SK-N-MC (cell line): ENCODE results near the gene CPXM2.

ENCODE experiments used
- DNase-seq: peaks from one replicate; pipeline ENCODE4 v3.0.0-alpha.2; 2011; ENCODE audit warnings: low read depth, low spot score
- H3K27ac ChIP-seq: fragments of 200-600 bp; sonication (generic); 2 replicates; pipeline ENCODE4 v1.5.1; 2016; ENCODE audit warnings: mixed run types
- H3K36me3 ChIP-seq: fragments of 200-600 bp; sonication (generic); 2 replicates; pipeline ENCODE4 v1.6.1; 2017; ENCODE audit warnings: antibody characterized with exemption, low read length, mixed read lengths; ENCODE audit not compliant: insufficient read depth
- H3K4me3 ChIP-seq: fragments of 200-600 bp; sonication (generic); 2 replicates; pipeline ENCODE4 v1.5.1; 2016
- H3K9ac ChIP-seq: fragments of 200-600 bp; sonication (generic); 2 replicates; pipeline ENCODE4 v1.8.0; 2017; ENCODE audit warnings: mixed run types, mixed read lengths; ENCODE audit not compliant: insufficient read length
- H3K9me3 ChIP-seq: fragments of 200-600 bp; sonication (generic); 2 replicates; pipeline ENCODE4 v1.6.1; 2017; ENCODE audit warnings: low read depth, mild to moderate bottlenecking, antibody characterized with exemption, low read length, moderate library complexity, mixed read lengths
- EZH2 ChIP-seq: fragments of 200-600 bp; sonication (generic); IDR thresholded peaks from one replicate; pipeline ENCODE4 v1.6.1; 2017; ENCODE audit warnings: antibody characterized with exemption
- FOXP2 ChIP-seq: optimal IDR thresholded peaks from 2 replicates; pipeline ENCODE3; 2011; ENCODE audit warnings: mild to moderate bottlenecking, moderate library complexity; ENCODE audit not compliant: insufficient read depth; ENCODE audit errors: extremely low read length, control extremely low read depth
- POLR2AphosphoS5 ChIP-seq: IDR thresholded peaks from 2 replicates; pipeline ENCODE4 v1.6.1; 2012; ENCODE audit warnings: mild to moderate bottlenecking, low read depth, low read length, borderline replicate concordance

Gene CPXM2

GRCh38 chr10:123860856-123861255, 30.8 kb downstream of the CPXM2 start:
- Histone ChIP-seq H3K4me3 (no peak overlapping the region), H3K9me3 (no peaks in the 10 kb centered on the region)
- TF ChIP-seq FOXP2 = no peak
- TF ChIP-seq POLR2AphosphoS5 = no peak
- TF ChIP-seq EZH2 = no peak

GRCh38 chr10:123860209-123860608, 31.4 kb downstream of the CPXM2 start:
- H3K9me3 ChIP-seq = no peaks in the 10 kb centered on the region
- no peak overlapping the region for H3K9ac ChIP-seq
- TF ChIP-seq EZH2 = no peak
- no peak for TF ChIP-seq FOXP2
- TF ChIP-seq POLR2AphosphoS5 = no peak
- no peak overlapping the region for H3K4me3 ChIP-seq
- H3K27ac ChIP-seq = no peak overlapping the region
- H3K36me3 ChIP-seq = no peaks in the 10 kb centered on the region
- no peak for DNase-seq

More at GRCh38 chr10:123860856-123861255, 30.8 kb downstream of the CPXM2 start:
- Histone ChIP-seq H3K27ac (no peak overlapping the region), H3K36me3 (no peaks in the 10 kb centered on the region), H3K9ac (no peak overlapping the region)
- no peak for DNase-seq

- H3K4me3 ChIP-seq = no peak overlapping the region
- no peak for TF ChIP-seq POLR2AphosphoS5
- TF ChIP-seq EZH2 = no peak
- no peak for TF ChIP-seq FOXP2
- H3K27ac ChIP-seq = no peak overlapping the region
- no peaks in the 10 kb centered on the region for H3K36me3 ChIP-seq
- no peaks in the 10 kb centered on the region for H3K9me3 ChIP-seq
- H3K9ac ChIP-seq = no peak overlapping the region
- no peak for DNase-seq
Observed at GRCh38 chr10:123859653-123860050, 32.0 kb downstream of the CPXM2 start.

GRCh38 chr10:123858907-123859652, 32.5 kb downstream of the CPXM2 start:
- Histone ChIP-seq H3K36me3 (no peaks in the 10 kb centered on the region), H3K27ac (no peak overlapping the region), H3K9ac (no peak overlapping the region), H3K4me3 (no peak overlapping the region), H3K9me3 (no peaks in the 10 kb centered on the region)
- TF ChIP-seq EZH2 = no peak
- TF ChIP-seq POLR2AphosphoS5 = no peak
- TF ChIP-seq FOXP2 = no peak
- no peak for DNase-seq

GRCh38 chr10:123858077-123858681, 33.4 kb downstream of the CPXM2 start:
- DNase-seq = no peak
- H3K9ac ChIP-seq = no peak overlapping the region

GRCh38 chr10:123857616-123858015, 34.0 kb downstream of the CPXM2 start:
- DNase-seq = no peak
- H3K36me3 ChIP-seq = no peaks in the 10 kb centered on the region
- H3K27ac ChIP-seq = no peak overlapping the region
- no peaks in the 10 kb centered on the region for H3K9me3 ChIP-seq
- TF ChIP-seq POLR2AphosphoS5 = no peak
- TF ChIP-seq FOXP2 = no peak
- TF ChIP-seq EZH2 = no peak
- H3K4me3 ChIP-seq = no peak overlapping the region
- H3K9ac ChIP-seq = no peak overlapping the region

More at GRCh38 chr10:123858077-123858681, 33.4 kb downstream of the CPXM2 start:
- Histone ChIP-seq H3K9me3 (no peaks in the 10 kb centered on the region), H3K36me3 (no peaks in the 10 kb centered on the region), H3K4me3 (no peak overlapping the region), H3K27ac (no peak overlapping the region)
- TF ChIP-seq EZH2 = no peak
- TF ChIP-seq FOXP2 = no peak
- TF ChIP-seq POLR2AphosphoS5 = no peak

GRCh38 chr10:123855008-123855684, 36.5 kb downstream of the CPXM2 start:
- TF ChIP-seq POLR2AphosphoS5 = no peak
- no peak for TF ChIP-seq FOXP2
- no peak for TF ChIP-seq EZH2
- Histone ChIP-seq H3K9ac (no peak overlapping the region), H3K9me3 (no peaks in the 10 kb centered on the region), H3K4me3 (no peak overlapping the region), H3K36me3 (no peaks in the 10 kb centered on the region), H3K27ac (no peak overlapping the region)
- DNase-seq = no peak

- TF ChIP-seq EZH2 = no peak
- TF ChIP-seq POLR2AphosphoS5 = no peak
- no peak for TF ChIP-seq FOXP2
- Histone ChIP-seq H3K4me3 (no peak overlapping the region), H3K27ac (no peak overlapping the region), H3K9me3 (no peaks in the 10 kb centered on the region), H3K9ac (no peak overlapping the region), H3K36me3 (no peaks in the 10 kb centered on the region)
- no peak for DNase-seq
Observed at GRCh38 chr10:123854498-123854897, 37.1 kb downstream of the CPXM2 start.
